ENCODE results near the gene PYGL.

Gene PYGL

DNA sequence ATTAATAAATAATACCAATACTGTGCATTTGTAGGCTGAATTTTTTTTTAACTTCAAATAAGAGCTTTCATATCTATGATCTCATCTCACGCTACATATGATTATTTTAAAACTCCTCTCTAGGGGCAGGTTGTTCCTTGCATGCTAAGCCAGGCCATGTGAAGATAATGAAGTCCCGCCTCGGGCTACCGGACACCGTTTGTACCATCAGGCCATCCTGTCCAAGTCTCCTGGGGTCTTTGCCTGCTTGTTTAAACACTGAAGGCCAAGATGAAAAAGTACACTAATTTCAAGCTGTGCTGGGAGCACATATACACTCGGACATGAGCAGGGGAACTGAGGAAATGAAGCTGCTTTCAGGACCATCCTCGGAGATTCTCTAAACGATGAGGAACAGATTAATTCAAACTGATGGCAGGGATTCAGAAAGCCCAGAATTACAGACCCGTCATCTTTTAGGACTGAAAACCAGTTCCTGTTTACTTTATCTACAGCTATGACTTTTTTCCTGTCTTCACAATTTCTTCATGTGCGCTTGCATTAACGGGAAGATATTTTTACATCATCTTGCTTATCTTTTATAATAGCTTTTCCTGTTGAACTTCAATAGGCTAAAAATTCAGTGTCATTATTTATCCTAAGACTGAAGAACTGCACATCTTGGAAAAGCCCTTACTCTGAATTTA is 78.7 kb downstream of the PYGL start:
- DNase-seq: no peak

DNA sequence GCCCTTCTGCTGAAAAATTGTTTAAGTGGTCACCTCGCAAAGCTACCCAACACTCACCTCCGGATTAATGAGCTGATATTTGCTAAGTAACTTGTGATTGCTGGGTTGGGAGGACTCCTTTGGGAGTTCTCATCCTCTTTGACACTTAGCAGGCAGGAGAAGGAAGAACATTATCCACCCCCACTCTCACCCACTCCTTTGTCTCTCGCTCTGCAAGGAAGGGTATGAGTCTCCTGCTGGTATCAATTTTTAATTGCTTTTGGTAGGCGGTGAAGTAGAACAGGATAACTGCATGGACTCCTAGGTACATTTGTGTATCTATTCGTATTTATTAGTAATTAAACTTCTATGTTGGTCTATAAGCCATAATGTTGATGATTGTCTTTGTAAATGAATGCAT is 79.3 kb downstream of the PYGL start:
- DNase-seq: no peak

- DNase-seq: no peak
Observed at GRCh38 chr14:50864237-50864636, 80.0 kb downstream of the PYGL start.

GRCh38 chr14:50862036-50862570 is 82.2 kb downstream of the PYGL start:
- no peak for DNase-seq

DNA sequence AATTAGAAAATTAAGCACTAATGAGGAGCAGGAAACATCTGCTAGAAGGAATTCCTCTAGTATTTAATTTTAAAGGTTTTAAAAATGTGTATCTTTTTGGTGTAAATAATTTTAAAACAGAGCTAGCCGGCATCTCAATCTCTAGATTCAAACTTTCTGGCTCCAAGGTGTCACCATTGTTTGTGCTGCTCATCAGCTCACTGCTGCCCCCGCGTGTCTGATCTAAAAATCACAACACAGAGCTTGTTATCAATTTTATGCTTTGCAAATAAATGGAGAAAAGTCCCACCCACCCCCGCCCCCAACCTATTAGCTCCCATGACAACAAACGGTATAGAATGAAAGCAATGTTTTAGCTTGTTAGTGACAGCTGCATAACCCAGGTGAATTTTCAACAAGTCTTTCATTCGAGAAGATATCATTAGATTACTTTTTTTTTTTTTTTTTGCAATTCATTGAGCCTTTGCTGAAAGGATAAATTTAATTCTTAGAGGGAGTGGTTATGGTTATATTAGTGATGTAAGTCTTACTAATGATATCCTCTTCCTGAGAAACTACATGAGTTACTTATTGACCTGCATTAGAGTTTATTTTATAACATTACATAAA is 83.7 kb downstream of the PYGL start:
- DNase-seq: peak; percentile 58

DNA sequence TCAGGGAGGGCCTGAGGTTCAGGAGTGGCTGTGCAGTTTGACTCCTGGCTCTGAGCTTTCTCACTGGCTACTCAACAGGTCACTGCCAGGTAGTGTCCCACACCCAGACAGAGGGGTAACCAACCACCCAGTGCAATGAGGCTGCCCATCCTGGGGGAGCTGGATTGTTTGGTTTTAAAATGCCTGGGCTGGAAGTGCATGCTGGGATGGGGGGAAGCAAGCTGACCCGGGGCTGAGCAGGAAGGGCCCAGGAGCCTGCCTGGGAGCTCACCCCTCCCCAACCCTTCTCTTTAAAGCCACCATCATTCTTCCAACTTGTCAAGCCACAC is 85.0 kb downstream of the PYGL start:
- DNase-seq: no peak

GRCh38 chr14:50856660-50857059 is 87.6 kb downstream of the PYGL start:
- no peak for DNase-seq

DNA sequence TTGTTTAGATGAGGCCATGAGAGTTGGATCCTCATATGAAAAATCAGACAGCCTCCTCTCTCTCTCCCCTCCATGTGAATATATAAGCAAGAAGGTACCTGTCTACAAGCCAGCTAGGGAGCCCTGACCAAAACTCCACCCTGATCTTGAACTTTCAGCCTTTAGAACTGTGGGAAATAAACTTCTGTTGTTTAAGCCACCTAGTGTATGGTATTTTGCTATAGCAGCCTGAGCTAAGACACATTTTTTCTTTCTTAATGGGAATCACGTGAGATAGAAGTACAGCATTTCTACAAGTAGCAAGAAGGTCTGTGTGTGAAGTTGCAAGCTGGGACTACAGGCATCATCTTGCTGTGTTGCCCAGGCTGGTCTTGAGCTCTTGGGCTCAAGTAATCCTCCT is 88.7 kb downstream of the PYGL start:
- DNase-seq: no peak

Measured in DMS 273 treated with DMSO at 0.1 percent for 48 hours (cell line).